ENCODE results near the gene VWA3B.
"Not testable (repeated sequence)": the region's sequence is repeated elsewhere in the genome, so short reads cannot be mapped to it uniquely, and the experiment has no call there.

Gene VWA3B

DNA sequence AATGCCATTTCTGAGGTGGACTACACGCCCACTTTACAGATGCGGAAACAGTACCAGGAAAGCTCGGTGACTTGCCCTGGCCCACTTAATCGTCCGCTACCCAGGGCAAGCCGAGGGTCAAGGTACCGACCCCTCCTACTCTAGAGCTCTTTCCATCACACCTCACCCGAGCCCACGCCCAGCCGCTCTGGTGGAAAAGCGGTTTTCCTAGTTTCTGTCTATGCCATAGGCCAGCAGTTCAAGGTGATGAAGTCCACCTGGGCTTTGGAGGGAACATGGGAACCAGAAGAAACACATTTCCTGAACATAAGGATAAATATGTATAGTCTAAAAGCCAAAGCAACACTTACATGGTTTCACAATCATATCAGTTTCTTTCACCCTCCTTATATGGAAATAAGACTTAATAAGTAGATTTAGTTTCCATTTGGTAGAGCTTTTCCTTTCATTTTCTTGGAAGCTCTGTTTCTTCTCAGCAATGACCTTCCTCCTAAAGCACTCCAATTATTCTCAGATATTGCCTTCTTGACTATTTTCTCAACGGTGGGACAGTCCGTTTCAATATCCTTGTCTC, 567 bp downstream of the VWA3B start:
- no peak for DNase-seq

DNA sequence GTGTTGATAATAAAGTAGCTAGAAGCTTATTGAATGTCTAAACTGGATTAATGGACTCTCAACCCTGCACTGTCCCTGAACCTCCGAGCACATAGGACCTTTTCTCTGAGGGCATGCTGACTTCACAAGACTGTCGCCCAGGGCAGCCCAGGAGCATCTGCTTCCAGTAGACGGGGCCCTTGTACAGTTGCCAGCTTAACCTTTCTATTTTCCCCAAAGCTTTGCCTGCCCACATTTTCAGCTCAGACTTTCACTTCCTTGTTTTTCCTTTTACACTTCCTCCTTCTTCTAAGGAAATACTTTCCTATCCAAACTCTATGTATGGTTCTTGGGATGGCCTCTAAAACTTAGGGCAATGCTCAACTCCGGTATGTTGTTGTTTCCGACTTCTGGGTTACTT, 1.3 kb downstream of the VWA3B start:
- DNase-seq, result peak; percentile 13

GRCh38 chr2:98089941-98090340, 3.0 kb downstream of the VWA3B start:
- no peak for DNase-seq

GRCh38 chr2:98090951-98091350, 4.0 kb downstream of the VWA3B start:
- DNase-seq, result no peak

GRCh38 chr2:98091738-98092137, 4.8 kb downstream of the VWA3B start:
- DNase-seq, result peak; percentile 4

- no peak for DNase-seq
Measured at GRCh38 chr2:98093146-98093545, 6.2 kb downstream of the VWA3B start.

DNA sequence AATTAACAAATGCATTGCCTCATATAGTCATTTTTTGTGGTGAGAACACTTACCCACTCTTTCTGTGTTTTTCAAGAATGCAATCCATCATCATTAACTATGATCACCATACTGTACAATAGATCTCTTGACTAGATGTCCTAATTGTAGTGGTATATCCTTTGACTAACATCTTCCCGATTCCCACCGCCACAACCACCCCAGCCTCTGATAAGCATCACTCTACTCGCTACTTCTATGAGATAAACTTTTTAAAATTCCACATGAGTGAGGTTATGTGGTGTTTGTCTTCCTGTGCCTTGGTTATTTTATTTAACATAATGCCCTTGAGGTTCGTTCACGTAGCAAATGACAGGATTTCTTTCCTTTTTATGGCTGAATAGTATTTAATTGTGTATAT, 6.6 kb downstream of the VWA3B start:
- DNase-seq, result no peak

DNA sequence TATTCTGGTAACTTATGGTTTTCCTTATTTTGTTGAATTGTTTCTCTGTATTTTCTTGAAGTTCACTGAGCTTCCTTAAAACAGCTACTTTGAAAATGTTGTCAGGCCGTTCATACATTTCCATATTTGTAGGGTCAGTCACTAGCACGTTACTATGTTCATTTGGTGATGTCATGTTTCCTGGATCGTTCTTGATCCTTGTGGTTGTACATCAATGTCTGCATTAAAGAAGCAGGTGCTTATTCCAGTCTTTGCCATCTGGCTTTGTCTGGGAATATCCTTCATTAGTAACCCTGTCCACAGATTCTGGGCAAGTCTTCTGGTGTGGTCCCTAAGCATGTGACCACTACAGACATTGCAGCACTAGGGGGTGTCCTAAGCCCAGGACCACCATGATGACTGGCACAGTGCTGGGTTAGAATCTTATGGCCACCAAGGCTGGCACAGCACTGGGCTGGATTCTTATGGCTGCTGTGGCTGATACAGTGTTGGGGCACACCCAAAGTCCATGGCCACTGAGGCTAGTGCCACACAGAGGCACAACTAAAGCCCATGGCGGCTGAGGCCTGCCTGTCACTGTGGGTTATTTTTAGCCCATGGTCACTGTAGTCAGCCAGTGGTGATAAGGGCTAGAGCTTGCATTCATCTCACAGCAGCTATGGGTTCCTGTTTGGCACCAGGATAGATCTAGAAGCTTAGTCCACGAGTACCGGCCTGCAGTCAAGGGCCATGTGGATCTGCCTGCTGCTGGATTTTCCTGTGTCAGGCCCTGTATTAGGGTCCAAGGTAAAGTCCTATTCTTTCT, 13.2 kb downstream of the VWA3B start:
- no peak for DNase-seq

- not testable (repeated sequence) for DNase-seq
Measured at GRCh38 chr2:98102315-98102714, 15.3 kb downstream of the VWA3B start.

DNA sequence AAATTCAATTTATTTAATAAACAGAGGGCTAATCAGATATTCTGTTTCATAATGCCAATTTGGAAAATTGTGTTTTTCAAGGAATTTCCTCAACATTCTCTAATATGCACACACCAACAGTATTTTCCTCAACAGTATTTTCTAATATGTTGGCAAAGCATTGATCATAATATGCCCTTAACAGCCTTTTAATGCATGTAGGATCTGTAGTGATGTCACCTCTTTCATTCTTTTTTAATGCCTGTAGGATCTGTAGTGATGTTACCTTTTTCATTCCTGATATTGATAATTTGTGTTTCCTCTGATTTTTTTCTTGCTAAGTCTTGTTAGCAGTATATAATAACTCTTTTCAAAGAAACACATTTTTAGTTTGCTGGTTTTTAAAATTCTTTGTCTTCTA, 15.9 kb downstream of the VWA3B start:
- no peak for DNase-seq

DNA sequence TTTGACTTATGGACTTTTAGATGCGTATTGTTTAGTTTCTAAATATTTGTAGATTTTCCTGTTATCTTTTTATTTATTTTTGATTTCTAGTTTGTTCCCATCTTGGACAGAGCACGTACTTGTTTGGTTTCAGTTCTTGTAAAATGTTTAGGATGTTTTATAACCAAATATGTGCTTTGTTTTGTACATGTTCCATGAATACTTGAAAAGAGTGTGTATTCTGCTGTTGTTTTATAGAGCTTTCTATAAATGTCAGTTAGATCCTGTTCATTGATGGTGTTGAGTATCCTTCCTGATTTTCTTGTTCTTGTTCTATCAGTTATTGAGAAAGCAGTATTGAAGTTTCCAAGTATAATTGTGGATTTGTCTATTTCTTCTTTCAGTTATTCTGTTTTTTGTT, 21.1 kb downstream of the VWA3B start:
- DNase-seq, result no peak

DNA sequence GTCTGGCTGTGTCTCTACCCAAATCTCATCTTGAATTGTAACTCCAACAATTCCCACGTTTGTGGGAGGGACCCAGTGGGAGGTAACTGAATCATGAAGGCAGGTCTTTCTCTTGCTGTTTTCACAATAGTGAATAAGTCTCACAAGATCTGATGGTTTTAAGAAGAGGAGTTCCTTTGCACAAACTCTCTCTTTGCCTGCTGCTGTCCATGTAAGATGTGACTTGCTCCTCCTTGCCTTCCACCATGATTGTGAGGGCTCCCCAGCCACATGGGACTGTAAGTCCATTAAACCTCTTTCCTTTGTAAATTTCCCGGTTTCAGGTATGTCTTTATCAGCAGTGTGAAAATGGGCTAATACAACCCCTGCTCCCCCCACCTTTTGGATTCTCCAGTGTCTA, 23.8 kb downstream of the VWA3B start:
- no peak for DNase-seq

DNA sequence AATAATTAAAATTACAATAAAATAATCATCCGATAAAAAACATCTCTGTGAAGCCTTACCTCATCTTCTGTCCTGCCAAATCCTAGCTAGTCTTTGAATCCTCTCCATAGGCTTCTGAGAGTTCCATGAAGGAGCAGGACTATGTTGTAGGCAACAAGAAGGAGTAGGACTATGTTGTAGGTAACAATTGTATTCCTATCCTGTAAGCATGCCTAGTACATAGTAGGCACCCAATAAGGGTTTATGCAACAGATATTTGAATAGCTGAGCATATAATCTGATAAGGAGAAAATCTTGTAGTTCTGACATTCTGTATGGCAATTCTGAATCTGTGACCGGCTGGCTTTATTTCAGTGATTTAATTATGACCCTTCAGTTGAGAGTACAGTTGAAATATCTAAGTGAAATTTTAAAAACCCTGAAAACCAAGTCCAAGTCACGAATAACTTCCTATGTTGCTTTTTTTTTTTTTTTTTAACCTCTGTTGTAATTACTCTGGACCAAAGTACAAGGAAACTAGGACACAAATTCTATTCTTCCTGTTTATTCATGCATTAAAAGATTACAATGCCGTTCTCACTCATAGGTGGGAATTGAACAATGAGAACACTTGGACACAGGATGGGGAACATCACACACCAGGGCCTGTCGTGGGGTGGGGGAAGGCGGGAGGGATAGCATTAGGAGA, 27.8 kb downstream of the VWA3B start:
- no peak for DNase-seq

GRCh38 chr2:98118161-98118560, 31.2 kb downstream of the VWA3B start:
- no peak for DNase-seq

GRCh38 chr2:98118852-98119251, 31.9 kb downstream of the VWA3B start:
- no peak for DNase-seq

DNA sequence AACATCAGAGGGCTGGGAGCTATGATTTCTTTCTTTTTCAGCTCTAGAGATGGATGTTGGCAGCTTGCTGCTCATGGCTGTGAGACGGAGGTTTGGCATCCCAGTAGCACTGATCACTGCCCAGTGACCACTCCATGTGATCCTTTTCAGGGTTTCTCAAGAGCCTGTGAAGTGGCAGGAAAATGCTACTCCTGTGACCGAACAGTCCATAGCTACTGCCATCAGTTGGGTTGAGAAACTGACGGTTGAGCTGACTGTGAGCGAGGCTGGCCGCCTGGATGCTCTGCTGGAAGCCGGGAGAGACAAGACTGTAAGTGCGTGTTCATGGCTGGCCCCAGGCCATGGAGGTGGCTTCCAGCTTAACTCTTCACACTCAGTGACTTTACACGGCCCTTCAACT, 34.2 kb downstream of the VWA3B start:
- no peak for DNase-seq

DNA sequence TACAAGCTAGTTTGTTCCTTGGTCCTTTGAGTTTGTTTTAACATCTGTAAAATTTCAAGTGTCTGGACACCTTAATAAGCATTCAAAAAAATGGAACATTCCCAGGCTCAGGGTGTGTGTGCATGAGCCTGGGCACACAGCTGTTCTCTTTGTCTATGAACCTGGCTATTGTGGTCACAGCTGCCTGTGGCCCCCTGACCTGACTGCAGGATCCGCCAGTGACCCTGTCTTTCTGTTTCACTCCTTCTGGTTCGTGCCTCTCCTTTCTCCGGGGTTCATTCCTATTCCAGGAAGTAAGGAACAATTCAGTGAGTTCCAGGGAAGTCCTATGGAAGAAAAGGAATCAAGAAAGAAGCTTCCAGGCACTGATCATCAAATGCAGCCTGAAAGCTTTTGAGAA, 35.6 kb downstream of the VWA3B start:
- no peak for DNase-seq

DNA sequence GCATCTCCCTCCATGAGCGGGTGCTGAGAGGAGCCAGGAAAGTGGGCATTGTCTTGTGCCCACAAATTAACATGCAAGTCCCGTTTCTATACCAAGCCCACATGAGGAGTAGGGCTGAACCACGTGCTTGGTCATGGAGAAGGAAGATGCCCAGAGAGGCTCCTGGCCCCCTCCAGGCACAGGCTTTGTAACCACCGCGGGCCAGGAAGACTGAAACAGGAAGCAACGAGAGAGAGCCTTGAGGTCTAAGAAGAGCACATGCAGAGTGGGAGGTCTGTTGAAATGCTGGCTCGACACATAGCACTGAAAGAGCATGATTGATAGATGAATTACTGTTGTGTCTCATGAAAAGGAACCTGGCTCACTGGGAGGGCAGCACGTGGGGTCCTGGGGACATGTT, 36.3 kb downstream of the VWA3B start:
- DNase-seq, result no peak

DNA sequence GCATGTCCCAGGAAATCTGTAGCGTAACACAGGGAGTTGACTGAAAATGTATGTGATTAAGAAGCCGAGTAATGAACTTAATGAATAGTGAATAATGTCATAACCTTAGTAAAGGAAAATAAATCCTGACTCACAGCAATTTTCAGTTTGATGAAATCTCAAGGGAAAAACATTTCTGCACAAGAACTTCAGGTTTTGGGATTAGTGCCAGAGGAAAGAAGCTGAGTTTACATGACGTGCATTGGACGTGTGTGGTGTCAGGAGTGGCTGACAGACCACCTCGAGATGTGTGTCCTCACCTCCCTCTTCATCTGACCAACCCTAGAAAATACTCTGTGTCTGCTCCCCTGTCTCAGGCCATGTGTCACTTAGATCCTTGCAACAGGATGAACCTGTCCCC, 39.1 kb downstream of the VWA3B start:
- DNase-seq, result no peak

- no peak for DNase-seq
Measured at GRCh38 chr2:98127229-98127989, 40.4 kb downstream of the VWA3B start.

DNA sequence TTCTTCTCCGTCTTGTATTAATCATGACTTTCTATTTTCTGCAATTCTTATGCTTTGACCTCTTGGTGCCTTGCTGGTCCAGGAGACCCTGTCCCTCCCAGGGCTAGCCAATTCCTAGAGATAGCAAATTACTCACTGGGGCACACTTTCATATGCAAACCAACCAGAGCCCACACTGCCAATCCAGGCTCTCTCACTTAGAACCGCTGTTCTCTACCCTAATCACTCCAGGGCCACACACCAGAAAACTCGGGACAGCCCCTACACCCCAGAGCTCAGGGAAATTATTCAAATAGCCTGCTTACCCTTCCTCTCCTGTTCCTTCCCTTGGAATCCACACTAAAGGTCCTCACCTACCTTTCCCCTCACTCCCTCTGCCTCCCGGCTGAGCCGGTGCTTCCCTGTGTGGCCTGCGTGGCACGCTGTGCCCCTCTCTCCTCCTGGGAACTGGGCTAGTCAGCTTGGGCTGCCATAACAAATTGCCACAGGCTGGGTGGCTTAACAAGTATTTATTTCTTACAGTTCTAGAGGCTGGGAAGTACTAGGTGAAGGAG, 41.7 kb downstream of the VWA3B start:
- no peak for DNase-seq

DNA sequence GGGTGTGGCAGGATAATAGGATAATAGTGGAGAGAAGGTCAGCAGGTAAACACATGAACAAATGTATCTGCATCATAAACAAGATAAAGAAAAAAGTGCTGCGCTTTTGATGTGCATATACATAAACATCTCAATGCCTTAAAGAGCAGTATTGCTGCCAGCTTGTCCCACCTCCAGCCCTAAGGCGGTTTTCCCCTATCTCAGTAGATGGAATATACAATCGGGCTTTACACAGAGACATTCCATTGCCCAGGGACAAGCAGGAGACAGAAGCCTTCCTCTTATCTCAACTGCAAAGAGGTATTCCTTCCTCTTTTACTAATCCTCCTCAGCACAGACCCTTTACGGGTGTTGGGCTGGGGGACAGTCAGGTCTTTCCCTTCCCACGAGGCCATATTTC, 43.1 kb downstream of the VWA3B start:
- not testable (repeated sequence) for DNase-seq

All from CD4-positive, alpha-beta T cell treated with Interleukin-21 for 1 hour (primary cell).